HG03103 (cell line): ENCODE results near the gene PRMT7.
"Not testable (repeated sequence)": the region's sequence is repeated elsewhere in the genome, so short reads cannot be mapped to it uniquely, and the experiment has no call there.

ENCODE experiments used
- ATAC-seq: cut with Tn5 transposase; IDR thresholded peaks from one replicate; pipeline ENCODE4 v1.9.1; 2021; ENCODE audit warnings: low read depth; ENCODE audit not compliant: unreplicated experiment

PRMT7 gene

GRCh38 chr16:68283346-68283745 lies 27.5 kb upstream of the PRMT7 start:
- no peak for ATAC-seq

GRCh38 chr16:68283801-68284598 lies 26.8 kb upstream of the PRMT7 start:
- no peak for ATAC-seq

- peak; percentile 53 for ATAC-seq
Observed at GRCh38 chr16:68284847-68285246, 26.0 kb upstream of the PRMT7 start.

- ATAC-seq, result no peak
Observed at GRCh38 chr16:68285683-68286082, 25.1 kb upstream of the PRMT7 start.

GRCh38 chr16:68286153-68287074 lies 24.4 kb upstream of the PRMT7 start:
- ATAC-seq, result no peak

GRCh38 chr16:68287276-68288251 lies 23.3 kb upstream of the PRMT7 start:
- no peak for ATAC-seq

- ATAC-seq, result no peak
Observed at GRCh38 chr16:68288252-68288650, 22.6 kb upstream of the PRMT7 start.

GRCh38 chr16:68288796-68289195 lies 22.0 kb upstream of the PRMT7 start:
- not testable (repeated sequence) for ATAC-seq

- ATAC-seq, result no peak
Observed at GRCh38 chr16:68289202-68289601, 21.6 kb upstream of the PRMT7 start.

GRCh38 chr16:68289621-68290329 lies 21.0 kb upstream of the PRMT7 start:
- peak; percentile 82 for ATAC-seq

GRCh38 chr16:68290450-68290849 lies 20.4 kb upstream of the PRMT7 start:
- ATAC-seq, result no peak

- ATAC-seq, result no peak
Observed at GRCh38 chr16:68291227-68291626, 19.6 kb upstream of the PRMT7 start.

- ATAC-seq, result no peak
Observed at GRCh38 chr16:68292425-68292824, 18.4 kb upstream of the PRMT7 start.

GRCh38 chr16:68296291-68296690 lies 14.5 kb upstream of the PRMT7 start:
- no peak for ATAC-seq

- no peak for ATAC-seq
Observed at GRCh38 chr16:68296693-68297092, 14.1 kb upstream of the PRMT7 start.

- ATAC-seq, result no peak
Observed at GRCh38 chr16:68297908-68298307, 12.9 kb upstream of the PRMT7 start.

GRCh38 chr16:68298312-68298711 lies 12.5 kb upstream of the PRMT7 start:
- ATAC-seq, result no peak

- ATAC-seq, result no peak
Observed at GRCh38 chr16:68298907-68299561, 11.8 kb upstream of the PRMT7 start.
